Neural cell (in vitro differentiated cells): ENCODE data around the gene CCNQ. TPM values are rescaled to one million over a fixed set of nuclear protein-coding genes. Genes with fewer than 3 reads are reported as not detected.

ENCODE experiments used
- H2AFZ ChIP-seq: fragments of 200-600, 300-800 bp; sonication (generic), shearing (Covaris generic); 2 replicates; pipeline ENCODE4 v1.6.0; 2014; ENCODE audit warnings: low read depth, mild to moderate bottlenecking, antibody characterized with exemption, low read length, moderate library complexity
- H3F3A ChIP-seq: fragments of 200-600 bp; shearing (Covaris generic); 2 replicates; pipeline ENCODE4 v1.6.1; 2016; ENCODE audit warnings: mild to moderate bottlenecking, moderate library complexity, mixed read lengths, antibody characterized with exemption, low read length; ENCODE audit not compliant: insufficient read depth, poor library complexity, severe bottlenecking
- H3K27ac ChIP-seq: fragments of 200-600, 300-800 bp; sonication (generic), shearing (Covaris generic); 2 replicates; pipeline ENCODE4 v1.5.1; 2014; ENCODE audit warnings: mild to moderate bottlenecking, low read length, moderate library complexity
- H3K27me3 ChIP-seq: fragments of 300-800, 200-600 bp; sonication (generic), shearing (Covaris generic); 2 replicates; pipeline ENCODE4 v1.6.0; 2014; ENCODE audit warnings: mild to moderate bottlenecking, low read depth, low read length, moderate library complexity; ENCODE audit not compliant: insufficient read depth
- H3K36me3 ChIP-seq: fragments of 300-800, 200-600 bp; sonication (generic), shearing (Covaris generic); 2 replicates; pipeline ENCODE4 v1.5.1; 2014; ENCODE audit warnings: mild to moderate bottlenecking, antibody characterized with exemption, low read length, moderate library complexity; ENCODE audit not compliant: insufficient read depth
- H3K4me2 ChIP-seq: fragments of 300-800, 200-600 bp; sonication (generic), shearing (Covaris generic); 2 replicates; pipeline ENCODE4 v1.6.0; 2014; ENCODE audit warnings: mild to moderate bottlenecking, low read length
- H3K4me3 ChIP-seq: fragments of 300-800, 200-600 bp; sonication (generic), shearing (Covaris generic); 2 replicates; pipeline ENCODE4 v1.5.1; 2014; ENCODE audit warnings: mild to moderate bottlenecking, low read length, moderate library complexity
- H3K79me2 ChIP-seq: fragments of 200-600 bp; shearing (Covaris generic); replicated peaks from 2 replicates; pipeline ENCODE4 v1.6.0; 2014; ENCODE audit warnings: mild to moderate bottlenecking, low read length, moderate library complexity; ENCODE audit not compliant: insufficient read depth
- H3K9ac ChIP-seq: fragments of 300-800, 200-600 bp; sonication (generic), shearing (Covaris generic); 2 replicates; pipeline ENCODE4 v1.6.1; 2016; ENCODE audit warnings: mild to moderate bottlenecking, low read length, mixed read lengths
- H3K9me2 ChIP-seq: fragments of 200-600 bp; shearing (Covaris generic); 2 replicates; pipeline ENCODE4 v1.6.1; 2016; ENCODE audit warnings: mild to moderate bottlenecking, low read length, mixed read lengths; ENCODE audit not compliant: insufficient read depth
- H3K9me3 ChIP-seq: fragments of 200-600, 300-800 bp; sonication (generic), shearing (Covaris generic); 2 replicates; pipeline ENCODE4 v1.6.1; 2016; ENCODE audit warnings: mild to moderate bottlenecking, mixed run types, low read length, moderate library complexity, mixed read lengths
- H4K20me1 ChIP-seq: fragments of 200-600 bp; shearing (Covaris generic); 2 replicates; pipeline ENCODE4 v1.6.1; 2016; ENCODE audit warnings: mild to moderate bottlenecking, mixed run types; ENCODE audit not compliant: insufficient read depth
- EP300 ChIP-seq: fragments of 450-650 bp; conservative IDR thresholded peaks from 2 replicates; pipeline ENCODE4 v1.6.1; 2014; ENCODE audit warnings: antibody characterized with exemption, mild to moderate bottlenecking, moderate library complexity; ENCODE audit not compliant: poor library complexity, severe bottlenecking
- EZH2 ChIP-seq: fragments of 200-600, 300-800 bp; shearing (Covaris generic), sonication (generic); IDR thresholded peaks from 2 replicates; pipeline ENCODE4 v1.6.1; 2014; ENCODE audit warnings: antibody characterized with exemption, low read length, borderline replicate concordance, mild to moderate bottlenecking; ENCODE audit not compliant: insufficient read depth, poor library complexity, severe bottlenecking
- MXI1 ChIP-seq: fragments of 450-650 bp; conservative IDR thresholded peaks from 2 replicates; pipeline ENCODE4 v1.6.1; 2014; ENCODE audit warnings: antibody characterized with exemption, mild to moderate bottlenecking; ENCODE audit not compliant: poor library complexity, severe bottlenecking
- POLR2AphosphoS5 ChIP-seq: IDR thresholded peaks from 2 replicates; pipeline ENCODE4 v1.6.1; 2012
- RAD21 ChIP-seq: fragments of 450-650 bp; conservative IDR thresholded peaks from 2 replicates; pipeline ENCODE4 v1.6.1; 2014; ENCODE audit warnings: antibody characterized with exemption, mild to moderate bottlenecking, moderate library complexity
- SMC3 ChIP-seq: fragments of 450-650 bp; conservative IDR thresholded peaks from 2 replicates; pipeline ENCODE4 v1.6.1; 2014; ENCODE audit warnings: antibody characterized with exemption, mild to moderate bottlenecking, moderate library complexity; ENCODE audit not compliant: poor library complexity
- TAF1 ChIP-seq: IDR thresholded peaks from 2 replicates; pipeline ENCODE4 v1.6.1; 2012; ENCODE audit warnings: low read depth
- polyA plus RNA-seq: library from polyadenylated mRNA; depleted of rRNA; stranded (reverse); fragments of >200 nt; gene quantifications from 2 replicates; pipeline ENCODE4 v1.2.3, GENCODE V29; 2014
- TF ChIP-seq, protein P1 (sequence below): IDR thresholded peaks from 2 replicates; pipeline ENCODE4 v1.6.1; 2012; ENCODE audit warnings: borderline replicate concordance
- TF ChIP-seq, protein P2 (sequence below): fragments of 450-650 bp; IDR thresholded peaks from 2 replicates; pipeline ENCODE4 v1.5.1; 2014; ENCODE audit warnings: antibody characterized with exemption, mild to moderate bottlenecking, moderate library complexity; ENCODE audit not compliant: poor library complexity, severe bottlenecking

CCNQ gene
- polyA plus RNA-seq, 1 donor from 2014 or later: 61.2 TPM

DNA sequence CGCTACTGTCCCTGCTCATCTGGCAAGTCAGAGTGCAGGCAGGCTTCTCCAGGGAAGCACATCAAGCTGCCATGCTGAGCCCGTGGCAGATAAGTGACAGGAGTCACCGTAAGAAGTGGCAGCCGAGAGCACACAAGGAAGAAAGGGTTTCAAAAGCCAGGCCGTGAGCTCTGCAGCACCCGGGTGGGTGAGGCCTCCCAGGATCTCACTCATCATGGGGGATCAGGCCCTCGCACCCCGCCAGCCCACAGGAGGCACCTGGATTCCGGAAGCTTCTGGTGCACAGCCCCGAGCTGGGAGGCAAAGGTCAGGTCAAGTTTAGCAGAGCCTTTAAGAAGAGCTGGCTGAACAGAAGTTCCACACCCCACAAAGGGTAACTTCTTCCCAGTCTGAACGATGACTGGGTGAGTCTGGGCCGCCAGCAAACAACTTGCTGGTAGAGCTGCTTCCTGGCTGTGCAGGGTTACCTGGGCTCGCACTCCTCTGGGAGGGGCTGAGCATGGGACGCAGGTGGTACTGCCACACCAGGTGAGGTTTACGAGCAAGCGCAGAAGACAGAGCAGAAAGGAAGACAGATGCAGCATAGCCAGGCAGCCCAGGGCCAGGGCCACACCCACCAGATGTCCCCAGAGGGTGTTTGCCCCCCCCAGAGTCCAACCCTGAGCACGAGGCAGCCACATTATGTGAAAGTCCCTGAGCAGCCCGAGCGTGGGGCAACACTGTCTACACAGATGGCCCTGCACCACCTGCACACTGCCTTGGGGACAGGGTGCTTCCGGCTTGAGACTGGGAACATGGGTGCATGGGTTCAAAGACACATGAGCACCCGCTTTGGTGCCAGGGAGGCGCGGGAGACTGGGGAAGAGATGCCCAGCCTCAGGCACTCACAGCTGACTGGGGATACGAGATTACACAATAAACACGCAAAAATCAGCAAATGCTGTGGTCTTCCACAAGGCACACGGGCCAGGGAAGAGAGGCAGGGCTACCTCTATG is 7.7 kb downstream of the CCNQ start:
- no peaks in the 10 kb centered on the region for H3K36me3 ChIP-seq
- H3F3A ChIP-seq: no peaks in the 10 kb centered on the region
- no peak for TF ChIP-seq EZH2
- H3K27ac ChIP-seq: no peak overlapping the region
- H2AFZ ChIP-seq: no peak overlapping the region
- no peaks in the 10 kb centered on the region for H3K9me3 ChIP-seq
- H4K20me1 ChIP-seq: no peaks in the 10 kb centered on the region
- H3K4me2 ChIP-seq: no peak overlapping the region
- H3K9me2 ChIP-seq: no peaks in the 10 kb centered on the region
- H3K9ac ChIP-seq: no peak overlapping the region
- H3K4me3 ChIP-seq: no peak overlapping the region
- H3K27me3 ChIP-seq: no peaks in the 10 kb centered on the region
- no peaks in the 10 kb centered on the region for H3K79me2 ChIP-seq

DNA sequence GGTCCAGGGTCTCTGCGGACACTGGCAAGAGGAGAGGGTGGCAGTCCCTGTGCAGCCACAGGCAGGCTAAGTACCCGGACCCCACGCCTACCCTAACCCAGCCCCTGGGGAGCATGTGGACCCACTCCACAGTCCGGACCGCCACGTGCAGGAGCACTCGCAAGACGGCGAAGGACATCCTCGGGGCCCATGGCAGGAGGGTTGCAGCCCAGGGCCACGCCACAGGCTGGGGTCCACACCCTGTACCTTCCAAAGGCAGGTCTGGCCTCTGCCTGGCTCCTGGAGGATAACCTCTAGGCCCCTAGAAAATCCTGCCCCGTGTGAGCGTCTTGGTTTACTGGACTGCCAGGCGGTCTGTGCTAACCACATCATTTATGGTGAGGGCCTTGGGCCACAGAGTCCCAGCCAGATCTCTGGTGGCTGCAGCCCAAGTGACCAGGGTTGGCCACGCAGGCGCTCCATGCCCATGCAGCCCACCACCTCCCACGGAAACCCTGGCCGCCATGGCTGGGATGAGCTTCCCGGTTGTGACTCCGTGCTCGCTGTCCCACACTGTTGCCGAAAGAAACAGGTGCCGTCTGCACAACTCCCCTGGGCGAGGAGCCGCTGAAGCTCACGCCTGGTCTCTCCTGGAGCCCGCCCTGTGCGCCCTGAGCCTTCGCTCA is 10.0 kb downstream of the CCNQ start:
- H3F3A ChIP-seq: no peaks in the 10 kb centered on the region
- no peaks in the 10 kb centered on the region for H3K36me3 ChIP-seq
- no peaks in the 10 kb centered on the region for H3K27me3 ChIP-seq

More for the DNA sequence above, 10.0 kb downstream of the CCNQ start:
- H3K9me2 ChIP-seq: no peaks in the 10 kb centered on the region
- H3K4me2 ChIP-seq: no peak overlapping the region
- no peaks in the 10 kb centered on the region for H4K20me1 ChIP-seq
- no peak overlapping the region for H3K9ac ChIP-seq
- H3K27ac ChIP-seq: no peak overlapping the region
- TF ChIP-seq POLR2AphosphoS5 (no peak), RAD21 (no peak), EP300 (no peak), EZH2 (no peak), MXI1 (no peak), SMC3 (no peak), TAF1 (no peak)
- TF ChIP-seq, protein P1, sequence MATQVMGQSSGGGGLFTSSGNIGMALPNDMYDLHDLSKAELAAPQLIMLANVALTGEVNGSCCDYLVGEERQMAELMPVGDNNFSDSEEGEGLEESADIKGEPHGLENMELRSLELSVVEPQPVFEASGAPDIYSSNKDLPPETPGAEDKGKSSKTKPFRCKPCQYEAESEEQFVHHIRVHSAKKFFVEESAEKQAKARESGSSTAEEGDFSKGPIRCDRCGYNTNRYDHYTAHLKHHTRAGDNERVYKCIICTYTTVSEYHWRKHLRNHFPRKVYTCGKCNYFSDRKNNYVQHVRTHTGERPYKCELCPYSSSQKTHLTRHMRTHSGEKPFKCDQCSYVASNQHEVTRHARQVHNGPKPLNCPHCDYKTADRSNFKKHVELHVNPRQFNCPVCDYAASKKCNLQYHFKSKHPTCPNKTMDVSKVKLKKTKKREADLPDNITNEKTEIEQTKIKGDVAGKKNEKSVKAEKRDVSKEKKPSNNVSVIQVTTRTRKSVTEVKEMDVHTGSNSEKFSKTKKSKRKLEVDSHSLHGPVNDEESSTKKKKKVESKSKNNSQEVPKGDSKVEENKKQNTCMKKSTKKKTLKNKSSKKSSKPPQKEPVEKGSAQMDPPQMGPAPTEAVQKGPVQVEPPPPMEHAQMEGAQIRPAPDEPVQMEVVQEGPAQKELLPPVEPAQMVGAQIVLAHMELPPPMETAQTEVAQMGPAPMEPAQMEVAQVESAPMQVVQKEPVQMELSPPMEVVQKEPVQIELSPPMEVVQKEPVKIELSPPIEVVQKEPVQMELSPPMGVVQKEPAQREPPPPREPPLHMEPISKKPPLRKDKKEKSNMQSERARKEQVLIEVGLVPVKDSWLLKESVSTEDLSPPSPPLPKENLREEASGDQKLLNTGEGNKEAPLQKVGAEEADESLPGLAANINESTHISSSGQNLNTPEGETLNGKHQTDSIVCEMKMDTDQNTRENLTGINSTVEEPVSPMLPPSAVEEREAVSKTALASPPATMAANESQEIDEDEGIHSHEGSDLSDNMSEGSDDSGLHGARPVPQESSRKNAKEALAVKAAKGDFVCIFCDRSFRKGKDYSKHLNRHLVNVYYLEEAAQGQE: no peak
- TF ChIP-seq, protein P2, sequence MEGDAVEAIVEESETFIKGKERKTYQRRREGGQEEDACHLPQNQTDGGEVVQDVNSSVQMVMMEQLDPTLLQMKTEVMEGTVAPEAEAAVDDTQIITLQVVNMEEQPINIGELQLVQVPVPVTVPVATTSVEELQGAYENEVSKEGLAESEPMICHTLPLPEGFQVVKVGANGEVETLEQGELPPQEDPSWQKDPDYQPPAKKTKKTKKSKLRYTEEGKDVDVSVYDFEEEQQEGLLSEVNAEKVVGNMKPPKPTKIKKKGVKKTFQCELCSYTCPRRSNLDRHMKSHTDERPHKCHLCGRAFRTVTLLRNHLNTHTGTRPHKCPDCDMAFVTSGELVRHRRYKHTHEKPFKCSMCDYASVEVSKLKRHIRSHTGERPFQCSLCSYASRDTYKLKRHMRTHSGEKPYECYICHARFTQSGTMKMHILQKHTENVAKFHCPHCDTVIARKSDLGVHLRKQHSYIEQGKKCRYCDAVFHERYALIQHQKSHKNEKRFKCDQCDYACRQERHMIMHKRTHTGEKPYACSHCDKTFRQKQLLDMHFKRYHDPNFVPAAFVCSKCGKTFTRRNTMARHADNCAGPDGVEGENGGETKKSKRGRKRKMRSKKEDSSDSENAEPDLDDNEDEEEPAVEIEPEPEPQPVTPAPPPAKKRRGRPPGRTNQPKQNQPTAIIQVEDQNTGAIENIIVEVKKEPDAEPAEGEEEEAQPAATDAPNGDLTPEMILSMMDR: no peak
- no peak overlapping the region for H2AFZ ChIP-seq
- H3K79me2 ChIP-seq: no peaks in the 10 kb centered on the region
- H3K9me3 ChIP-seq: no peaks in the 10 kb centered on the region
- H3K4me3 ChIP-seq: no peak overlapping the region
